HepG2 (cell line): Measurements from ENCODE around the gene M1AP. TPM values are rescaled to one million over a fixed set of nuclear protein-coding genes. Genes with fewer than 3 reads are reported as not detected.

Experiments
- CAMTA2 ChIP-seq: sonication (generic); formaldehyde crosslinking; IDR thresholded peaks from 2 replicates; pipeline ENCODE4 v1.4.0; 2020; ENCODE audit warnings: mild to moderate bottlenecking, missing genetic modification reagents, borderline replicate concordance
- GABPB1 ChIP-seq: IDR thresholded peaks from 2 replicates; pipeline ENCODE4 v1.6.1; 2016; ENCODE audit warnings: mild to moderate bottlenecking, missing genetic modification reagents, moderate library complexity, missing compliant biosample characterization
- HNRNPLL ChIP-seq: fragments of 200-400 bp; formaldehyde crosslinking; IDR thresholded peaks from 2 replicates; pipeline ENCODE4 v1.6.1; 2017; ENCODE audit warnings: mild to moderate bottlenecking, low read depth, low read length; ENCODE audit not compliant: poor library complexity, severe bottlenecking
- KDM1A ChIP-seq: IDR thresholded peaks from 2 replicates; pipeline ENCODE4 v1.6.1; 2016; ENCODE audit warnings: missing compliant biosample characterization
- KDM2A ChIP-seq: sonication (generic); formaldehyde crosslinking; IDR thresholded peaks from 2 replicates; pipeline ENCODE4 v1.4.0; 2020; ENCODE audit warnings: low read depth, missing genetic modification reagents, borderline replicate concordance
- KDM5B ChIP-seq: sonication (generic); formaldehyde crosslinking; IDR thresholded peaks from 2 replicates; pipeline ENCODE4 v1.4.0; 2020; ENCODE audit warnings: missing genetic modification reagents, mild to moderate bottlenecking, borderline replicate concordance
- NONO ChIP-seq, 2 experiments: fragments of 450-650 bp in 1 of 2; sonication (generic) in 1 of 2; formaldehyde crosslinking in 1 of 2; IDR thresholded peaks in 1 of 2; conservative IDR thresholded peaks in 1 of 2; 2 replicates each; pipeline versions ENCODE4 v1.6.1 to v1.8.0; 2017 to 2022; ENCODE audit warnings: mild to moderate bottlenecking in 1 of 2, missing genetic modification reagents in 1 of 2, moderate library complexity in 1 of 2
- POLR2A ChIP-seq, 2 experiments: IDR thresholded peaks; 2 replicates each; pipeline ENCODE4 v1.6.1; 2011; ENCODE audit warnings: low read depth in 2 of 2, low read length in 2 of 2, mild to moderate bottlenecking in 1 of 2, moderate library complexity in 1 of 2; ENCODE audit not compliant: insufficient read depth in 1 of 2
- TEAD2 ChIP-seq: sonication (generic); formaldehyde crosslinking; IDR thresholded peaks from 2 replicates; pipeline ENCODE4 v1.9.0; 2021; ENCODE audit warnings: missing genetic modification reagents
- ZNF121 ChIP-seq: sonication (generic); formaldehyde crosslinking; IDR thresholded peaks from 2 replicates; pipeline ENCODE4 v1.5.0; 2020; ENCODE audit warnings: mild to moderate bottlenecking, missing genetic modification reagents
- ZNF589 ChIP-seq: sonication (generic); formaldehyde crosslinking; conservative IDR thresholded peaks from 2 replicates; pipeline ENCODE4 v1.8.0; 2022; ENCODE audit warnings: mild to moderate bottlenecking, moderate library complexity, missing genetic modification reagents
- ZNF629 ChIP-seq: sonication (generic); formaldehyde crosslinking; conservative IDR thresholded peaks from 2 replicates; pipeline ENCODE4 v1.5.0; 2020; ENCODE audit warnings: missing genetic modification reagents
- ZNF660 ChIP-seq: sonication (generic); formaldehyde crosslinking; IDR thresholded peaks from 2 replicates; pipeline ENCODE4 v1.5.1; 2020; ENCODE audit warnings: mild to moderate bottlenecking, low read depth, missing genetic modification reagents, borderline replicate concordance
- ZNF670 ChIP-seq: sonication (generic); formaldehyde crosslinking; IDR thresholded peaks from 2 replicates; pipeline ENCODE4 v1.8.0; 2022; ENCODE audit warnings: mild to moderate bottlenecking, missing genetic modification reagents, borderline replicate concordance
- ZSCAN20 ChIP-seq: sonication (generic); formaldehyde crosslinking; IDR thresholded peaks from 2 replicates; pipeline ENCODE4 v1.4.0; 2020; ENCODE audit warnings: missing genetic modification reagents, mild to moderate bottlenecking, borderline replicate concordance
- polyA plus RNA-seq, 8 experiments: library from polyadenylated mRNA; depleted of rRNA in 3 of 8; stranded (reverse) in 7 of 8; unstranded in 1 of 8; fragments of >200 nt; fragmentation: Illumina TruSeq in 4 of 8; extraction: Trizol in 4 of 8; gene quantifications; 2 replicates each; pipeline versions ENCODE4 v1.2.1 to v1.2.3, GENCODE V29; 2011 to 2016; ENCODE audit warnings: low read depth in 4 of 8, missing spikeins in 1 of 8, mixed read lengths in 1 of 8; ENCODE audit not compliant: insufficient read depth in 1 of 8
- total RNA-seq, 5 experiments: library from RNA; depleted of rRNA; stranded (reverse); fragments of >200 nt; fragmentation: Illumina TruSeq; extraction: Trizol; gene quantifications; 2 replicates each; pipeline ENCODE4 v1.2.3, GENCODE V29; 2016; ENCODE audit warnings: low read depth in 1 of 5
- TF ChIP-seq, protein P1 (sequence below), 2 experiments: sonication (generic) in 1 of 2; formaldehyde crosslinking in 1 of 2; IDR thresholded peaks; 2 replicates each; pipeline versions ENCODE4 v1.4.0 to v1.6.1; 2018 to 2020; ENCODE audit warnings: missing genetic modification reagents in 2 of 2, borderline replicate concordance in 1 of 2, low read depth in 1 of 2, mild to moderate bottlenecking in 1 of 2, missing biosample characterization in 1 of 2
- TF ChIP-seq, protein P2 (sequence below): sonication (generic); formaldehyde crosslinking; IDR thresholded peaks from 2 replicates; pipeline ENCODE4 v1.4.0; 2020; ENCODE audit warnings: missing genetic modification reagents, borderline replicate concordance
- TF ChIP-seq, protein P3 (sequence below): sonication (generic); formaldehyde crosslinking; IDR thresholded peaks from 2 replicates; pipeline ENCODE4 v1.5.1; 2020; ENCODE audit warnings: mild to moderate bottlenecking, missing genetic modification reagents
- TF ChIP-seq, protein P4 (sequence below): sonication (generic); formaldehyde crosslinking; IDR thresholded peaks from 2 replicates; pipeline ENCODE4 v1.8.1; 2023; ENCODE audit warnings: mild to moderate bottlenecking, moderate library complexity, missing genetic modification reagents
- TF ChIP-seq, protein P5 (sequence below): IDR thresholded peaks from 2 replicates; pipeline ENCODE4 v1.6.1; 2016; ENCODE audit warnings: missing genetic modification reagents, missing compliant biosample characterization

M1AP gene
- total and polyA plus RNA-seq, 2 of the 13 experiments (the other 11 are each of a cell fraction or from before 2014, with no cell fraction given), result not detected

DNA sequence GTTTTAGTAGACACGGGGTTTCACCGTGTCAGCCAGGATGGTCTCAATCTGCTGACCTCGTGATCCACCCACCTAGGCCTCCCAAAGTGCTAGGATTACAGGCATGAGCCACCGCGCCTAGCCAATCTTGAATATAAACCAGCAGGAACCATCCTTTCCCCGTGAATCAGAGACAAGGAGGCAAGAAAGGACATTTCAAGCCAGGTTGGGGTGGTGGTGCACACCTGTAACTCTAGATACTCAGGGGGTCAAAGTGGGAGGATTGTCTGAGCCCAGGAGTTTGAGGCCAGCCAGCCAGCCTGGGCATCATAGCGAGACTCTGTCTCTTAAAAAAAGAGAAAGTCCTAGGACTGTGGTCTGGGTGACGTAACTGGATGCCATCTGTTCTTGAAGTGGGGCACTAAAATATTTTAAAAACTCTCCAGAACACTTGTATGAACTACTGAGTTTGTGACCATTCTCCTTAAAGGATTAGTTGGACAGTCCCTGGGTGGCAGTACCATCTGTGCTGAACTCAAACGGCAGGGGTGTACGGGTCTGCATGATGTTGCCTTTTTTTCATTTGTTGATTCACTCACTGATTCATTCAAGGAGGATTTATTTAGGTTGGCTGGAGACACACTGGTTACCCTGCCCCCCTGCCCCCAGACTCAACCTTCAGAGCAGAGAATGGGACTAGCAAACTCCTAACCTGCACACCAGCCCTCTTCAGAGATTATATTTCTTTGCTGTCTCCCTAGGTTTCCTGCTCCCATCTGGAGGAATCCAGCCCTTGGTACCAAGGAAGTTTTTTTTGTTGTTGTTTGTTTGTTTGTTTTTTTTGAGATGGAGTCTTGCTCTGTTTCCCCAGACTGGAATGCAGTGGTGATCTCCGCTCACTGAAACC, 136.8 kb downstream of the M1AP start (continued):
- TF ChIP-seq, protein P1, sequence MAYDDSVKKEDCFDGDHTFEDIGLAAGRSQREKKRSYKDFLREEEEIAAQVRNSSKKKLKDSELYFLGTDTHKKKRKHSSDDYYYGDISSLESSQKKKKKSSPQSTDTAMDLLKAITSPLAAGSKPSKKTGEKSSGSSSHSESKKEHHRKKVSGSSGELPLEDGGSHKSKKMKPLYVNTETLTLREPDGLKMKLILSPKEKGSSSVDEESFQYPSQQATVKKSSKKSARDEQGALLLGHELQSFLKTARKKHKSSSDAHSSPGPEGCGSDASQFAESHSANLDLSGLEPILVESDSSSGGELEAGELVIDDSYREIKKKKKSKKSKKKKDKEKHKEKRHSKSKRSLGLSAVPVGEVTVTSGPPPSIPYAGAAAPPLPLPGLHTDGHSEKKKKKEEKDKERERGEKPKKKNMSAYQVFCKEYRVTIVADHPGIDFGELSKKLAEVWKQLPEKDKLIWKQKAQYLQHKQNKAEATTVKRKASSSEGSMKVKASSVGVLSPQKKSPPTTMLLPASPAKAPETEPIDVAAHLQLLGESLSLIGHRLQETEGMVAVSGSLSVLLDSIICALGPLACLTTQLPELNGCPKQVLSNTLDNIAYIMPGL (CRISPR knock-in tag; IDR thresholded peaks at IDR 0.05; ENCODE audit: borderline replicate concordance in 1 of 2, low read depth in 1 of 2), result no peak
- TF ChIP-seq NONO (IDR thresholded peaks at IDR 0.05), result no peak
- TF ChIP-seq NONO (CRISPR knock-in tag; conservative IDR thresholded peaks at IDR 0.05), result peak; percentile 39; the same call in 1 of the 2 replicates
- TF ChIP-seq ZNF629 (CRISPR knock-in tag), result 0 out of 2 replicates have a peak, but pooled peaks have one; percentile 43
- TF ChIP-seq, protein P2, sequence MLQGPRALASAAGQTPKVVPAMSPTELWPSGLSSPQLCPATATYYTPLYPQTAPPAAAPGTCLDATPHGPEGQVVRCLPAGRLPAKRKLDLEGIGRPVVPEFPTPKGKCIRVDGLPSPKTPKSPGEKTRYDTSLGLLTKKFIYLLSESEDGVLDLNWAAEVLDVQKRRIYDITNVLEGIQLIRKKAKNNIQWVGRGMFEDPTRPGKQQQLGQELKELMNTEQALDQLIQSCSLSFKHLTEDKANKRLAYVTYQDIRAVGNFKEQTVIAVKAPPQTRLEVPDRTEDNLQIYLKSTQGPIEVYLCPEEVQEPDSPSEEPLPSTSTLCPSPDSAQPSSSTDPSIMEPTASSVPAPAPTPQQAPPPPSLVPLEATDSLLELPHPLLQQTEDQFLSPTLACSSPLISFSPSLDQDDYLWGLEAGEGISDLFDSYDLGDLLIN (CRISPR knock-in tag), result no peak
- no peak for TF ChIP-seq KDM1A (CRISPR knock-in tag)
- no peak for TF ChIP-seq ZNF589 (CRISPR knock-in tag)
- TF ChIP-seq POLR2A (IDR thresholded peaks at IDR 0.05; ENCODE audit: insufficient read depth in 1 of 2, low read depth in 2 of 2, low read length in 2 of 2), result peak in 1 of 2 experiments; percentile 18; a peak in 1 of 4 replicates
- TF ChIP-seq HNRNPLL, result no peak
- TF ChIP-seq KDM5B (CRISPR knock-in tag), result 0 out of 2 replicates have a peak, but pooled peaks have one; percentile 47
- TF ChIP-seq, protein P3, sequence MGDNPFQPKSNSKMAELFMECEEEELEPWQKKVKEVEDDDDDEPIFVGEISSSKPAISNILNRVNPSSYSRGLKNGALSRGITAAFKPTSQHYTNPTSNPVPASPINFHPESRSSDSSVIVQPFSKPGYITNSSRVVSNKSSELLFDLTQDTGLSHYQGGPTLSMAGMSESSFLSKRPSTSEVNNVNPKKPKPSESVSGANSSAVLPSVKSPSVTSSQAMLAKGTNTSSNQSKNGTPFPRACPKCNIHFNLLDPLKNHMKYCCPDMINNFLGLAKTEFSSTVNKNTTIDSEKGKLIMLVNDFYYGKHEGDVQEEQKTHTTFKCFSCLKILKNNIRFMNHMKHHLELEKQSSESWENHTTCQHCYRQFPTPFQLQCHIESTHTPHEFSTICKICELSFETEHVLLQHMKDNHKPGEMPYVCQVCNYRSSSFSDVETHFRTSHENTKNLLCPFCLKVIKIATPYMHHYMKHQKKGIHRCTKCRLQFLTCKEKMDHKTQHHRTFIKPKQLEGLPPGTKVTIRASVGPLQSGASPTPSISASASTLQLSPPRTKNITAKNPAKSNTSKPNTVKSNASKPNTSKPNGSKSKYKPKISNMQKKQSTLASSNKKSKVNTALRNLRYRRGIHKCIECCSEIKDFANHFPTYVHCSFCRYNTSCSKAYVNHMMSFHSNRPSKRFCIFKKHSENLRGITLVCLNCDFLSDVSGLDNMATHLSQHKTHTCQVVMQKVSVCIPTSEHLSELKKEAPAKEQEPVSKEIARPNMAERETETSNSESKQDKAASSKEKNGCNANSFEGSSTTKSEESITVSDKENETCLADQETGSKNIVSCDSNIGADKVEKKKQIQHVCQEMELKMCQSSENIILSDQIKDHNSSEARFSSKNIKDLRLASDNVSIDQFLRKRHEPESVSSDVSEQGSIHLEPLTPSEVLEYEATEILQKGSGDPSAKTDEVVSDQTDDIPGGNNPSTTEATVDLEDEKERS (CRISPR knock-in tag), result peak; percentile 65; the same call in 1 of the 2 replicates
- TF ChIP-seq ZNF660 (CRISPR knock-in tag), result no peak
- TF ChIP-seq, protein P4, sequence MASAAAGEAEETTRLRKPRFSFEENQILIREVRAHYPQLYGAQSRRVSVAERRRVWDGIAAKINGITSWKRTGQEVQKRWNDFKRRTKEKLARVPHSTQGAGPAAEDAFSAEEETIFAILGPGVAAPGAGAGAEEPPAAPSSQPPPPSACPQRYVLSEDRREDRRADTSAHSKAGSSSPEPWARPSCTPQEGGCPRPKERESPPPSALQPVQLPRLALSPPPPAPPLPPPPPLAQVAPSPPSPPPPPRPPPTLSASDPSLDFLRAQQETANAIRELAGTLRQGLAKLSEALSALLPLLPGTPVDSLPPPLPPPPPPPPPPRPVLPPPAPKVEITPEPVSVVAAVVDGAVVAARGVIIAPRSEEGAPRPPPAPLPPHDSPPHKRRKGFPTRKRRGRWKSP (CRISPR knock-in tag), result no peak
- TF ChIP-seq, protein P5, sequence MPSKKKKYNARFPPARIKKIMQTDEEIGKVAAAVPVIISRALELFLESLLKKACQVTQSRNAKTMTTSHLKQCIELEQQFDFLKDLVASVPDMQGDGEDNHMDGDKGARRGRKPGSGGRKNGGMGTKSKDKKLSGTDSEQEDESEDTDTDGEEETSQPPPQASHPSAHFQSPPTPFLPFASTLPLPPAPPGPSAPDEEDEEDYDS (CRISPR knock-in tag), result no peak
- no peak for TF ChIP-seq TEAD2 (CRISPR knock-in tag)
- 0 out of 2 replicates have a peak, but pooled peaks have one; percentile 8 for TF ChIP-seq ZNF121
- no peak for TF ChIP-seq GABPB1 (CRISPR knock-in tag)
- 0 out of 2 replicates have a peak, but pooled peaks have one; percentile 72 for TF ChIP-seq CAMTA2 (CRISPR knock-in tag)
- TF ChIP-seq ZSCAN20 (CRISPR knock-in tag), result no peak
- TF ChIP-seq KDM2A (CRISPR knock-in tag), result 0 out of 2 replicates have a peak, but pooled peaks have one; percentile 30
- TF ChIP-seq ZNF670 (CRISPR knock-in tag), result no peak
